GM21515 (cell line): ENCODE measurements around the gene FAM222B.
"Not testable (repeated sequence)": the region's sequence is repeated elsewhere in the genome, so short reads cannot be mapped to it uniquely, and the experiment has no call there.

Source experiments
- ATAC-seq: cut with Tn5 transposase; IDR thresholded peaks from one replicate; pipeline ENCODE4 v1.9.1; 2021; ENCODE audit not compliant: unreplicated experiment

FAM222B gene

DNA sequence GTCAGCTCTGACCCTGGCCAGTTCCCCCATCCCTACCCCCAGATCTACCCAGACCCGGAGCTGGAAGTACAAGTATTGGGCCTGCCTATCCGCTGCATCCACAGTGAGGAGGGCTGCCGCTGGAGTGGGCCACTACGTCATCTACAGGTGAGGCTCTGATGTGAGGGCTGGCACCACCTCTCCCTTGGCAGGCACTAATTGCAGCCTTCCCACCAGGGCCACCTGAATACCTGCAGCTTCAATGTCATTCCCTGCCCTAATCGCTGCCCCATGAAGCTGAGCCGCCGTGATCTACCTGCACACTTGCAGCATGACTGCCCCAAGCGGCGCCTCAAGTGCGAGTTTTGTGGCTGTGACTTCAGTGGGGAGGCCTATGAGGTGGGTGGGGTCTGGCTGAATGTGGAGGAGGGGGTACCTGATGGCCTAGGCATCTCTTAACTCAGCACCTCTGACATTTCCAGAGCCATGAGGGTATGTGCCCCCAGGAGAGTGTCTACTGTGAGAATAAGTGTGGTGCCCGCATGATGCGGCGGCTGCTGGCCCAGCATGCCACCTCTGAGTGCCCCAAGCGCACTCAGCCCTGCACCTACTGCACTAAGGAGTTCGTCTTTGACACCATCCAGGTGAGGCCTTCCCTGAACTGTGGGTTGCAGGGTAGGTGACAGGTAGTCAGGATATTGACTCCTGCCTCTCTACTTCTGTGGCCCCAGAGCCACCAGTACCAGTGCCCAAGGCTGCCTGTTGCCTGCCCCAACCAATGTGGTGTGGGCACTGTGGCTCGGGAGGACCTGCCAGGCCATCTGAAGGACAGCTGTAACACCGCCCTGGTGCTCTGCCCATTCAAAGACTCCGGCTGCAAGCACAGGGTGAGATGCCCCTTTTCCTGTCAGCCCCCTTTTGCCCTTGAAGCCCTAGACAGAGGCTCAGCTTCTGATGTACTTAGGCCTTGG lies 94.5 kb downstream of the FAM222B start:
- ATAC-seq = no peak

DNA sequence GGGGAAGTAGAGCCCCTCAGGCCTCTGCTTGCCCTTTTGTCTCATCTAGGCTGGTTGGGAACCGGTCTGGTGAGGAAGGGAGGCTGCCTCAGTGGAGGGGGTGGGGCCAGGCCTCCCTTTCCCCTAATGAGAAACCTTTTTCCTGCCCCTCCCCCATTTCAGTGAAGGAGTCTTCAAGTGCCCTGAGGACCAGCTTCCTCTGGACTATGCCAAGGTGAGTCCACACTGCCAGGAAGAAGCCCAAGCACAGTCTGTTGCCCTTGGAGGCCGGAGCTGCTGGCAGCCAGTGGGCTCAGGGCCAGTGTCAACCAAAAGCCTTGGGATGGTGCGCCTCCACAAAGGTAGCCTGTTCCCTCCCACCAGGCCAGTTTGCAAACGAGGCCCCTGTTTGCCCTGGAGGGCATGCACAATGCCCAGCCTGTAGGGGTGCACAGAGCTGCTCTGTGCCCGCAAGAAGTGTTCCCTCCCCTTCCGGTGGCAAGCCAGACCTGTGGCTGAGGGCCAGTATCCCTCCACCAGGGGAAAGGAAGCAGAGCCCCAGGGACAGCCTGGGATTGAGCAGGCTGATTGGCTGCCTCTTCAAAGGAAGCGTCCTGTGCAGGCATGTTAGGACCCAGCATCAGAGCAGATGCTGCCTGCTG lies 95.4 kb downstream of the FAM222B start:
- no peak for ATAC-seq

DNA sequence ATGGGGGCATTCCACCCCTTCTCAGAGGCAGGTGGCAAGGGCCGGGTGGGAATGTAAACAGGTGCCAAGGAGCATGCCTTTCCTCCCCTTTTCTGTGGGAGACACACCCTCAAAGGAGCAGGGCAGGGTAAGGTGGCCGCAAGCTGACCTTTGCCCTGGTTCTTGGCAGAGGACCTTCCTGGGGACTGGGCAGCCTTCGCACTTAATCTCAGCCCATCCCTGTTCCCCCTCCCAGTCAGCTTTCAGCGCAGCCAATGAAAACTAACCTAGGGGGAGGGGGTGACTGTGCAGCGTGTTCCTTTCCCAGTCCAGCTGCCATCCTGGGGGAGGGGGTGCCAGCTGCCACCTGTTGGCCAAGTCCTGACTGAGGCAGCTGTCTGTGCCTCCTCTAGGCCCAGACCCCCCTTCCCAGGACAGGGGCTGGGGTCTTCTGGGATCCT lies 96.0 kb downstream of the FAM222B start:
- ATAC-seq = no peak

DNA sequence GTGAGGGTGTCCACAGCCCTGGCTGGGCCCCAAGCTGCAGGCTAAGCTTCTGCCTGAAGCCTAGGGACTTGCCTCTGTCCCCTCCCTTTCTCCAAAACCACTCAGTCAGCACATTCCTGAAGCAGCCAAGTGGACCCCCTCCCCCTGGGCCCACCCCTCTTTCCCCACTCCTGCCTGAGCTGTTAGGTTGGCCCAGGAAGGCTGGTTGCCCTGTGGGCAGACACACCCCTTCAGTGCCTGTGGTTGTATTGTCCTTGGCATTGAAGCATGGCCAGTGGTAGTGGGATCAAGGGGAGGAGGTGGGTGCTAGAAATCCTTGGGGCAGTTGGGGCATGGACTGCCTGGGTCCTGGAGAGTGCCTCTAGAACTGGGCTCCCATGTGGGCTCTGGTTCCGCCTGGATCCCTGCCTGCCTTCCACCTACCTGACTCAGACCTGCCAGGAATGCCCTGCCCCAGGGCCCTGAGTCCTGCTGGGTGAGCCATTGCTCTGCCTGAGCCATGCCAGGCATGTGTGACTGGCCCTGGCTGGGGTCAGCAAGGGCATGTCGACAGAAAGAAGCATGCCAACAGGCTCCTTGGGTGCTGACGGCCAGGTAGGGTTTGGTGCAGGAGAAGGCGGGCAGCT lies 96.7 kb downstream of the FAM222B start:
- no peak for ATAC-seq

DNA sequence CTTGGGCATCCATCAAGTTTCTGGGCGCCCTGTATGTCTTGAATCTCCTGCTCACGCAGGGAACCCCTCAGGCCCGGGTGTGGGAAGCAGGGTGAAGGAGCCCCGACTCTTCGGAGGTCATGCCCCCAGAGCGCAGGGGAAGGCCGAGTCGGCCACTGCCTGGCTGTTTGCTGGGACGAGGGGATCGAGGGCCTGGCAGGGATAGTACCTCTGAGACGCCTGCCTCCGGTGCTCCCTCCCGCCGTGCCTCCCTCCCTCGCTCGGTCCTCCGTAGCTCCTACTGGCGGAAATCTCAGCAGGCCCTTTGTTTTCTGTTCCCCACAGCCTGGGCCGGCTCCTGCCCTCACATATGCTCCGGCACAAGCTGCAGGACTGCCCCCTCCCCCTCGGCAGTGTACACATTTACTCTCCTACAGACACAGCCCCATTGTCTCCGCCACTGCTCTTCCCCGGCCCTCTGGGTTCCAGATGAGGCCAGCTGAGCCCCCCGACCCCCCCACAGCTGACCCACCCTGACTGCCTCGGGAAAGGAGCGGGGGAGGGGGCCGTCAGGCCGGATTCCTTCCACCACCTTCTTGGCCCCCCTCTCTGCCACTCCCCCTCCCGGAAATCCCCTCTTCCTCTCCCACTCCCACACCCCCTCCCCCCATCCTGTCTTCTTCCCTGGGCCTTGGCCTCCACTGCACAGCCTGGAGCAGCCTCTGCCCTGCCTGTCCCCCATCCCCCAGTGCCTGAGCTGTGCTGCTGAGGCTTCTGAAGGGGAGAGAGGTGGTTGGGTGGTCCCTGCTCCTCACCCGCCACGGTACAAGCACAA lies 97.4 kb downstream of the FAM222B start:
- ATAC-seq = no peak

DNA sequence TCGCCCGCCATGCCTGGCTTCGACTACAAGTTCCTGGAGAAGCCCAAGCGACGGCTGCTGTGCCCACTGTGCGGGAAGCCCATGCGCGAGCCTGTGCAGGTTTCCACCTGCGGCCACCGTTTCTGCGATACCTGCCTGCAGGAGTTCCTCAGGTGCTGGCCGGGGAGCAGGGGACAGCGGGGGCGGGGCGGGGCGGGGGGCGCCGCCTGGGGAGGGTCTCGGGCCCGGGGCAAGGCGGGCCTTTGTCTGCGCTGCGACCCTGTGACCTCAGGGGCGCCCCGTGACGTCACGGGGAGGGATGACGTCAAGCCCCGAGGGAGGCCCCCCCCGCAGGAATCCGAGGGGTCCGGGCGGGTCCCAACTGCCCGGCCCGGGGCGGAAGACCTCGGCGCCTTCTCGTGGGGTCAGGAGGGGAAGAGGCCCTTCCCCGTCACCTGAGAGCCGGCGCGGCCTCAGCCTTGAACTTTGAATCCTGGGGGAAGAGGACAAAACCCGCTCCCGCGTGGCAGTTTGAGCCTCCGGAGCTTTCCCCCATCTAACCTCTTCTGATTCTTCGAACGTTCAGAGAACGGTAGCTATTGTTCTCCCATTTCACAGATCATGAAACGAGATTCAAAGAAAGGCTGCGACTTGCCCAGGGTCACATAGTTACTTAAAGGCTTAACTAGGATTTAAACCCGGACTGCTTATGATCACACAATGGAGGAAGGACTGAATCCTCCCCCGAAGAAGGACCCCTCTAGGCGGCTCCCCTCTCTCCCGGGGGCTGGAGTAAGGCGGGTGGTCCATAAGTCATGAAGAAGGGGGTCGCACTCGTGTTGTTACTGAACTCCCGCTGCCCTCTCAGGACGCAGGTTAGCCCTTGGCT lies 98.3 kb downstream of the FAM222B start:
- peak; percentile 21 for ATAC-seq

DNA sequence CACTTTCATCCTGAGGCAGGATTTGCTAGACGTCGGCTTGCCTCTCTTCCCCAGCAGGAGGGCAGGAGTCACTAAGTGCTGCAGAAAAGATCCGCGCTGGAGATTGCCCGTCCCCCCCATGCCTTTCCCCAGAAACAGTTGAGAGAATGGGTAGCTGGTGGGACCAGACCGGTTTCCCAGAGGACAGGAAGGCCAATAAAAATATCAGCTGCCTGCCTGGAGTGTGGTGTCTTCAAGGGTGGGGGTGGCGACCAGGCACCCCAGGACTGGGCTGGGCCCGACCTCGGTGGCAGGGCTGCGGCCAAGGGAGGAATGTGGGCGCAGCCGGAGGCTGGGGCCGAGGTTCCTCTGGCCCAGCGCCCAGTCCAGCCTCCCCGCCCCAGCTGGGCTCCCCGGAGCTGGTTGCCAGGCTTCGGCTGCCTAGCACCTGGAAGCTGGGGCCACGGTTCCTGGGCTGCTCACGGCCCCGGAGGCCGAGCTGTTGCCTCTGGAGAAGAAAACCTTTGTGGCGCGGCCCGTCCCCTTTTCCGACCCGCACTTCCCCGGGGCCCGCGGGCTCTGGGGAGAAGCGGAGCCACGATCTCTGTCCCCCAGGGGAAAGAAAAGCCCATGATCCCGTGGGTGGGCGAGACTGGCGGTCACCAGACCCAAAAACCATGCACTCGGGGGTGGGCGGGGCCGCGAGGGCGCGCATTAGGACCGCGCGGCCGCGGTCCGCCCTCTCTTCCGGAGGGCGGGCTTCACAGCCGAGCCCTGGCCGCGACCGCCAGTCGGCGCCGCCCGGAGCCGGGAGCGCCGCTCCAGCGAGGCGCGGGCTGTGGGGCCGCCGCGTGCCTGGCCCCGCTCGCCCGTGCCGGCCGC lies 99.1 kb downstream of the FAM222B start, which contains the start of gene TRAF4:
Gene TRAF4 (plus strand): TSS at position 769 of the 861 bp plus-strand sequence. CDS start 102 bp downstream, outside the sequence.
- peak; percentile 49 for ATAC-seq

DNA sequence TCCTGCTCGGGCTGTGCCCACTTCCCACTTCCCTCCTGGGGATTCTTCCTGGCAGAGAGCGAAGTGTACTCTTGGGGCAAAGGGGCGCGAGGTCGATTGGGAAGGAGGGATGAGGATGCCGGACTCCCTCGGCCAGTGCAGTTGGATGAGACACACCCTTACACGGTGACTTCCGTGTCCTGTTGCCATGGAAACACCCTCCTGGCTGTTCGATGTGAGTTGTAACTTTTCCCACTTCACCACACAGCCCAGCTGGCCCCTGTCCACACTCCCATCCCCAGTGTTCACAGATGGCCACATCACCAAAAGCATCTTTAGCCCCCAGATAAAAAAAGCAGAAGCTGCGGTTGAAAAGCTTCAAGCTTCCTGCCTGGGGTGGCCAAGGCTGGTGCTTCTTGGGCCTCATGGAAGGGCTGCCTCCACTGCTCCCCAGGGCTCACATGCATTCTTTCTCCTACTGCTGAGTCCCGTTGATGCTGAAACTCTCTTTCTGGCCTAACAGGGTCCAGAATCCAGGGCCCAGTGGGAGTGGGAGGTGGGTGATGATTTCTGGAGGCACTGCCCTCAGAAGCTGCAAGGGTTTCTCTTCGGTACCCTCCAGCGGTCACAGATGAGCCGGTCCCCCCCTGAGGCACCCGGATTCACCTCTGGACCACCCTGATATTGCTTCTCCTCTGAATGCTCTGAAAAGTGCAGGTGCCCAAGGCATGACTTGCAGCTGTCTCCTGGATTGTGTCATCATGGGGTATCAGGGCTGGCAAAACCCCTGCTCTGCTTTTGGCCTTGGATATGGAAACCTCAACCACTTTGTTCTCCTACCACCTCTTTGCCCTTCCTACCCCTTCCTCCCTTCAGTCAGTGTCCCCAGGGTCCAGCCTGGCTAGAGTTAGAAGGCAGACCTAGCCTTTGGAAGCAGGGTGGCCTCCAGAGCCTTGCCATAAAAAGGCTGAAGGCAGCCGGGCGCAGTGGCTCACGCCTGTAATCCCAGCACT lies 100.9 kb downstream of the FAM222B start:
- no peak for ATAC-seq

DNA sequence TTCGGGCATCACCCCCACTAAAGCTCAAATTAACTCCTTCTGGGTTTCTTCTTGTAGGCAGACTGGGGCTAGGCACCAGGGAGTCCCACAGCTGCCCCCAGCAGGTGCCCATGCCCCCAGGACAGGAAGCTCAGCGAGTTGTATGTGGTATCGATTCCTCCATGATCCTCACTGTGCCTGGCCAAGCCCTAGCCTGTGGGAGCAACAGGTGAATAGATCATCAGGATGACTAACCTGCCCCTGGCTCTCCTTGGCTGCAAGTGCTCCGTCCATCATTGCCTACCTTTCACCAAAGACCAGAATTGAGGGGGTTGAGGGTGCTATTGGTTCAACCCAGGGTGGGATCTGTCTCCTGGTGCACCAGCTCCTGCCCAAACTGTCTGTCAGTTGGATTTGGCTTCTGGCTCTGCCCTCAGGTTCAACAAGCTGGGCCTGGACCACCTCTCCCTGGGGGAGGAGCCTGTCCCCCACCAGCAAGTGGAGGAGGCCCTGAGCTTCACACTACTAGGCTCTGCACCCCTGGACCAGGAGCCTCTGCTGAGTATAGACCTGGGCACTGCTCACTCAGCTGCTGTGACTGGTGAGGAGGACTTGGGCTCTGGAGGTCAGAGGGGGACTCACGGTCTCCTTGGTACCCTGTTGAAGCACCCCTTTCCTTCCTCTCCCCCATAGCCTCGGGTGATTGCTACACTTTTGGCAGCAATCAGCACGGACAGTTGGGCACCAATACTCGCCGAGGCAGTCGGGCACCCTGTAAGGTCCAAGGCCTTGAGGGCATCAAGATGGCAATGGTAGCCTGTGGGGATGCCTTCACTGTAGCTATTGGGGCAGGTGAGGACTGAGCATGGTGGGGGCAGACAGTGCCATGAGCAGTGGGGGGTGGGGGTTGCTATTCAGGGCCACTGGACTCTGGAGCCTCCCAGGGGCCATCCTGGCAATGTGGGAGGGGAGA lies 101.9 kb downstream of the FAM222B start:
- ATAC-seq = no peak

DNA sequence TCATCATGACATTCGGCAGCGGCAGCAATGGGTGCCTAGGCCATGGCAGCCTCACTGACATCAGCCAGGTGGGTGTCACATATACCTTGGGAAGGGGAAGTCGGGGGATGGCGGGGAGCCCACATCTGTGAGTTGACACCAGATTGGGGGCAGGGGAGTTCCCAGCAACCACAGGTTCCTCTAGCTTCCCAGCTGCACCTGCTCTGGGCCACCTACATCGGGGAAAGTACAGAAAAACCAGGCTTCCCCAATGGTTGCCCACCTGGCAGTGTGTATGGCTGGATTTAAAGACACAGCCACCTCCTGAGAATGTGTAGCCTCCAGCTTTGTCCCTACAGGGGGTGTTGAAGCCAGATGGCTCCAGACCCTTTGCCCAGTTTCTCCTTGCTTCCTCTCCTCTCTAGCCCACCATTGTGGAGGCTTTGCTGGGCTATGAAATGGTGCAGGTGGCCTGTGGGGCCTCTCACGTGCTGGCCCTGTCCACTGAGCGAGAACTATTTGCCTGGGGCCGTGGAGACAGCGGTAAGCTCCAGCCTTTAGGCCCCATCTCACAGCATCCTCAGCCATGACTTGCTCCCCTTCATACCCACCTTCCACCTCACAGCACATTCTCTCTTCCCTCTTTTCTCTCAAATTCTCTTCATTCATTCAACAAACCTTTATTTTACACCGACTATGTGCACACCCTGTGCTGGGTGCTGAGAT lies 103.8 kb downstream of the FAM222B start:
- no peak for ATAC-seq

DNA sequence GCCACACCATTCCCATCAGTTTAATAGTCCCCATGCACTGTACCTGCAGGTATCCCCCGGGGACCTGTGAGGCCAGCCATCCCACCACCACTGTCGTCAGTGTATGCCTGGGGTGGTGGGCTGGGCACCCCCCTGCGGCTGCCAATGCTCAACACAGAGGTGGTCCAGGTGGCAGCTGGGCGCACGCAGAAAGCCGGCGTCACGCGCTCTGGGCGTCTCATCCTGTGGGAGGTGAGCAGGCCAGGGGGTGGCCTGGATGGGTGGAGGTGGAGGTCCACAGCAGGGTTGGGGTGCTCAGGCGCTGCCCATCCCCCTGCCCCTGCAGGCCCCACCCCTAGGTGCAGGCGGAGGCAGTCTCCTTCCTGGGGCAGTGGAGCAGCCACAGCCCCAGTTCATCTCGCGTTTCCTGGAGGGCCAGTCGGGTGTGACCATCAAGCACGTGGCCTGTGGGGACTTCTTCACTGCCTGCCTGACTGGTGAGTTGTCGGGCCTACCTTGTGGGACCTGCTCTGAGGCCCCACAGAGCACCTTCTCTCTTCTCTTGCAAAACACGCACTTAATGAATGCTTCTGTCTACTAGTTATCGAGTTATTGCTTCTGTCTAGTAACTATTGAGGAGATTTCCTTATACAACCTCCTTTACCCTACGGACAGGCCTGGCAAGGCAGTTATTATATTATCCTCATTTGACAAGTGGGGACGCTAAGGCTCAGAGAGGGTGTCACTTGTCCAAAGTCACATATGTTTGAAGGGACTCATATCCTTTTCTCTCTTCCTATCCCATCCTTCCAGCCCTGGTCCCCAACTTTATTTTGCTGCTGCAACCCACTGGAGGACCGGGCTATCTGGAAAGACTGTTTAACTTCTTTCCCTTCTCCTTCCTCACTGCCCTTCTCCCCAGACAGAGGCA lies 104.6 kb downstream of the FAM222B start:
- ATAC-seq = peak; percentile 57

DNA sequence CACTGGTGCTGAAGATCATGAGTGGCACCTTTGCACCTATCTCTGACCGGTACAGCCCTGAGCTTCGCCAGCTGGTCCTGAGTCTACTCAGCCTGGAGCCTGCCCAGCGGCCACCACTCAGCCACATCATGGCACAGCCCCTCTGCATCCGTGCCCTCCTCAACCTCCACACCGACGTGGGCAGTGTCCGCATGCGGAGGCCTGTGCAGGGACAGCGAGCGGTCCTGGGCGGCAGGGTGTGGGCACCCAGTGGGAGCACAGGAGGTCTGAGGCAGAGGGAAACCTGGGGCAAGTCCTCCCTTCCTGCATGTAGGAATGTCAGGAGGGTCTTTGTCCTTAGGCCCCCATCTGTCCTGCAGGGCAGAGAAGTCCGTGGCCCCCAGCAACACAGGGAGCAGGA lies 105.3 kb downstream of the FAM222B start:
- ATAC-seq = no peak

DNA sequence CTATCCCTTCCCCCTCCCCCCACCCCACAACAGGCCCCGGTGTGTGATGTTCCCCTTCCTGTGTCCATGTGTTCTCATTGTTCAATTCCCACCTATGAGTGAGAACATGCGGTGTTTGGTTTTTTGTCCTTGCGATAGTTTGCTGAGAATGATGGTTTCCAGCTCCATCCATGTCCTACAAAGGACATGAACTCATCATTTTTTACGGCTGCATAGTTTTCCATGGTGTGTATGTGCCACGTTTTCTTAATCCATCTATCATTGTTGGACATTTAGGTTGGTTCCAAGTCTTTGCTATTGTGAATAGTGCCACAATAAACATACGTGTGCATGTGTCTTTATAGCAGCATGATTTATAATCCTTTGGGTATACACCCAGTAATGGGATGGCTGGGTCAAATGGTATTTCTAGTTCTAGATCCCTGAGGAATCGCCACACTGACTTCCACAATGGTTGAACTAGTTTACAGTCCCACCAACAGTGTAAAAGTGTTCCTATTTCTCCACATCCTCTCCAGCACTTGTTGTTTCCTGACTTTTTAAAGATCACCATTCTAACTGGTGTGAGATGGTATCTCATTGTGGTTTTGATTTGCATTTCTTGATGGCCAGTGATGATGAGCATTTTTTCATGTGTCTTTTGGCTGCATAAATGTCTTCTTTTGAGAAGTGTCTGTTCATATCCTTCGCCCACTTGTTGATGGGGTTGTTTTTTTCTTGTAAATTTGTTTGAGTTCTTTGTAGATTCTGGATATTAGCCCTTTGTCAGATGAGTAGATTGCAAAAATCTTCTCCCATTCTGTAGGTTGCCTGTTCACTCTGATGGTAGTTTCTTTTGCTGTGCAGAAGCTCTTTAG lies 106.4 kb downstream of the FAM222B start:
- ATAC-seq = not testable (repeated sequence)

DNA sequence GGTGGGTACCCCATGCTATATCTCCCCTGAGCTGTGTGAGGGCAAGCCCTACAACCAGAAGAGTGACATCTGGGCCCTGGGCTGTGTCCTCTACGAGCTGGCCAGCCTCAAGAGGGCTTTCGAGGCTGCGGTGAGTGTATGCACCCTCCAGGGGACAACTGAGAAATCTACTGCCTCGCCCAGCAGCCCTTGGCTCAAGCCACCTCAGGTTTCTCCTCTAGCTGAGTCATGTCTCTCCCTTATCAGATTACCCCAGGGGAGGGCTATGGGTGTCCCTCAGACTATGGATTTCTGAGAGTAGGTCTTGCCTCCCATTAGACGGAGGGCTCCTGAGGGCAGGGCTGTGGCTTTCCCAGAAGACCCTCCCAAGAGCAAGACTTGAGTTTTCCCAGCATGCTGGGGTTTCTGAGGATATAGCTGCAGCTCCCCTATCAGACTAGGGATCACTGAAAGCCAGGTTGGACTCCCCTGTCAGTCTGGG lies 107.3 kb downstream of the FAM222B start:
- no peak for ATAC-seq
